GM03348 (cell line): ENCODE measurements around the gene TERT.
A peak's percentile ranks its signal among the peaks of the same experiment; 100 is the strongest.
"Not testable (repeated sequence)": the region's sequence is repeated elsewhere in the genome, so short reads cannot be mapped to it uniquely, and the experiment has no call there.

Experiments used
- DNase-seq: peaks from one replicate; pipeline ENCODE4 v3.0.0; 2012; ENCODE audit warnings: low spot score

Gene TERT

DNA sequence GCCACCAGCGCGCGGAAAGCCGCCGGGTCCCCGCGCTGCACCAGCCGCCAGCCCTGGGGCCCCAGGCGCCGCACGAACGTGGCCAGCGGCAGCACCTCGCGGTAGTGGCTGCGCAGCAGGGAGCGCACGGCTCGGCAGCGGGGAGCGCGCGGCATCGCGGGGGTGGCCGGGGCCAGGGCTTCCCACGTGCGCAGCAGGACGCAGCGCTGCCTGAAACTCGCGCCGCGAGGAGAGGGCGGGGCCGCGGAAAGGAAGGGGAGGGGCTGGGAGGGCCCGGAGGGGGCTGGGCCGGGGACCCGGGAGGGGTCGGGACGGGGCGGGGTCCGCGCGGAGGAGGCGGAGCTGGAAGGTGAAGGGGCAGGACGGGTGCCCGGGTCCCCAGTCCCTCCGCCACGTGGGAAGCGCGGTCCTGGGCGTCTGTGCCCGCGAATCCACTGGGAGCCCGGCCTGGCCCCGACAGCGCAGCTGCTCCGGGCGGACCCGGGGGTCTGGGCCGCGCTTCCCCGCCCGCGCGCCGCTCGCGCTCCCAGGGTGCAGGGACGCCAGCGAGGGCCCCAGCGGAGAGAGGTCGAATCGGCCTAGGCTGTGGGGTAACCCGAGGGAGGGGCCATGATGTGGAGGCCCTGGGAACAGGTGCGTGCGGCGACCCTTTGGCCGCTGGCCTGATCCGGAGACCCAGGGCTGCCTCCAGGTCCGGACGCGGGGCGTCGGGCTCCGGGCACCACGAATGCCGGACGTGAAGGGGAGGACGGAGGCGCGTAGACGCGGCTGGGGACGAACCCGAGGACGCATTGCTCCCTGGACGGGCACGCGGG is at the start of gene TERT:
TERT (minus strand) TSS at position 234 of the 815 bp plus-strand sequence; CDS start at position 155, 79 bp downstream.
- no peak for DNase-seq

DNA sequence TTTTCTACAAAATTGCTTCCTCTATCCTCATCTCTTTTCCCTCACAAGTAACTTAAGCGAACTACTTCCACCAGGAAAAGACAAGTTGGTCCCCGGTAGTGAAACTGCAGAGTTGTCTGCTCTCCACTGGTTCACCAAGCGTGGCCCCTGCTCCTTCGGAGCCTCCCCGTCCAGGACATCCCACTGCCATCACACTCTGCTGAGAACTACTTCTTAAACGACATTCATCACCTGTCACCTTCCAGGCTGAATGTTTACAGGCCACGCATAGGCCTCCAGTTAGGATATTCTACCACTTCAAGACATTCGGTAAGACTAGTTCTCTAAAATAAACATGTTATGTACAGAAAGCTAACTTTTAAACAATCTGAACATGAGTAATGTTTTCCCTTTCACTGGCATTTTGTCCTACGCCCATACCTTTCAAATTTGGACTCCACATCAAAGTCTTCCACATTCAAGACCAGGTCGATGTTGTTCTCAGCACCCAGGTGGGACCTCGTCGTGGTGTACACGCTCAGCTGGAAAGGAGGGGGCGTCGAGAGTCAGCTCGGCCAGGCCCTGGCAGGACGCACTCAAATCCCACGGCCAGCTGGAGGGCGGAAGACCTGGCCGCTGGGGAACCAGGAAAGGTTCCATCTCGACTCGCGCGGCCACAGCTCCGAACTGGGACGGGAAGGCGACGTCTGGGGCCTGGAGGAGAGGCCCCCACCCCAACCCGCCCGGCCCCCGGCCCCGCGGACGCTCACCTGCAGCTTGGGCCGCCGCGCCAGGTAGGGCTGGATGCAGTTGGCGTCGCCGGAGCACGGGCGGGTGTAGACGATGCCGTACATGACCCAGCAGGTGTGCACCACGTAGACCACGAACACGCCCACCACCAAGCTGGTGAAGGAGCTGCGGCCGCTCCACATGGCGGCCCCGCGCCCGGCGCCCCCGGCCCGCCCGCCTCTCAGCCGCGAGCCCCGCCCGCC is 49.3 kb upstream of the TERT start:
- peak; percentile 48 for DNase-seq

DNA sequence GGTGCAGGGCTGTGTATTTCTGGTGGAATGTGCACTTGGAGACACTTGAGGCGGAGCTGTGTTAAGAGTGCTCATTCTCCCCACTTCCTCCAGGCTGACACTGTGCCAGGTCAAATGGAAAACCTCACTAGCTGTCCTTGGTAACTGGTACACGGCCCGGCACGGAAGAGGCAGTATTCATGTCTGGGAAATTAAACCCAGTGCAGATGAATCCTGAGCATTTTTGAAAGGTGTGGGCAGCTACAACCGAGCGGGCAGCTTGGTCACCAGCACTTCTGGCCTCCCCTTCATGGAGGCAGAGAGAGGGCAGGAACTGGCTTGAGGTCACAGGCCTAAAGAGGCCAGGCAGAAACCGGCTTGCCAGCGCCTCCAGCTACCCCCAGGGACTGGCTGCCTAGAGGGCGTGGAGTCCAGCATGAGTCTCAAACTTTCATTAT is 48.5 kb upstream of the TERT start:
- no peak for DNase-seq

DNA sequence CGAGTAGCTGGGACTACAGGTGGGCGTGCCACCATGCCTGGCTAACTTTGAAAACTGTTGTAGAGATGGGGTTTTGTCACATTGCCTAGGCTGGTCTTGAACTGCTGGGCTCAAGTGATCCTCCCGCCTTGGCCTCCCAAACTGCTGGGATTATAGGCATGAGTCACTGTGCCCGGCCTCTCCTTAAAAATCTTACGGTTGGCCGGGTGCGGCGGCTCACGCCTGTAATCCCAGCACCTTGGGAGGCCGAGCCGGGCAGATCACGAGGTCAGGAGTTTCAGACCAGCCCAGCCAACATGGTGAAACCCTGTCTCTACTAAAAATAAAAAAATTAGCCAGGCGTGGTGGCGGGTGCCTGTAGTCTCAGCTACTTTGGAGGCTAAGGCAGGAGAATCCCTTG is 47.8 kb upstream of the TERT start:
- DNase-seq: not testable (repeated sequence)

DNA sequence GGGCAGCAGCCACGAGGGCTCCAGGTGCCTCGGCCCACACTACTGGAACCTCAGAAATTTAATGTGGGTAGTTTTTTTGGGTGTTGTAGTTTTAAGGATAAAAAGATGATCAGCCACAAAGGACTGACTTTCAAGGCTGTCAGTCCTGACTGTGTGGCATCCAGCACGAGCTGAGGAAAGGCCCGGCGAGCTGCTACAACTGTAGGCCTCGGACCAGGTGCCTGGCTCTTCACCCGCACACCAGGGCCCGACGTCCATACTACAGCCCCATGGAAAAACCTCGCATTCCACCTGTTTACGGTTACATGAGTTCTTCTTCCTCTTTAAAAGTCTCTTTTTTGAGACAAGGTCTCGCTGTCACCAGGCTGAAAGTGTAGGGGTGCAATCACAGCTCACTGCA is 47.4 kb upstream of the TERT start:
- DNase-seq: no peak

DNA sequence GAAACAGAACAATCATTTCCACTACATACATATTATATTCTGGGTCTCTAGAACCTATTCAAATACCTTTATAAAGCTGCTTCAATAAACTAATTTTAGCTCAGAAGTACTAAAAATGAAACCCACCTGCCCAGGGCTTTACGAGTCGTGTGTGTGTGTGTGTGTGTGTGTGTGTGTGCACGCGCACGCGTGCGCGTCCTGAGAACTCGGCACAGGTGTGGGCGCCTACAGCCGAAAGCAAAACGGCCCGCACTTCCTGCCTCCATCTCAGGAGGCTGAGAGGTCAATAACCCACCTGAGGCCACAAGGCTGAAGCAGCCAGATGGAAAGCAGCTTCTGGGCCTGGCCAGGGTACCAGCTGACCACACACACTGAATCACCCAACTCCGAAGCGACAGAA is 47.0 kb upstream of the TERT start:
- DNase-seq: no peak

DNA sequence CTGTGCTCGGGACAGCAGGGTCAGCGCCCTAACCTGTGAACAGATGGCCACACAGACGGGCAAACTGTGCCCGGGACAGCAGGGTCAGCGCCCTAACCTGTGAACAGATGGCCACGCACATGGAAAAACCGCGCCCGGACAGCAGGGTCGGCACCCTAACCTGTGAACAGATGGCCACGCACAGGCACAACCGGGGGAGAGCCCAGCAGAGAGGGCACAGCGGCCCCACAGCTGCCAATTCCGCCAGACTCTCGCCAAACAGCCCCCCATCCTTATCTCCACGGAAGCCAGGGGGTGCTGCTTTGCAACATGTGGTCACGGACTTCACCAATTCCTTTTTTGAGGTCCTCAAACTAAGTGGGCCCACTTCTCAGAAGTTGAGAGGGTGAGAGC is 44.9 kb upstream of the TERT start:
- not testable (repeated sequence) for DNase-seq

DNA sequence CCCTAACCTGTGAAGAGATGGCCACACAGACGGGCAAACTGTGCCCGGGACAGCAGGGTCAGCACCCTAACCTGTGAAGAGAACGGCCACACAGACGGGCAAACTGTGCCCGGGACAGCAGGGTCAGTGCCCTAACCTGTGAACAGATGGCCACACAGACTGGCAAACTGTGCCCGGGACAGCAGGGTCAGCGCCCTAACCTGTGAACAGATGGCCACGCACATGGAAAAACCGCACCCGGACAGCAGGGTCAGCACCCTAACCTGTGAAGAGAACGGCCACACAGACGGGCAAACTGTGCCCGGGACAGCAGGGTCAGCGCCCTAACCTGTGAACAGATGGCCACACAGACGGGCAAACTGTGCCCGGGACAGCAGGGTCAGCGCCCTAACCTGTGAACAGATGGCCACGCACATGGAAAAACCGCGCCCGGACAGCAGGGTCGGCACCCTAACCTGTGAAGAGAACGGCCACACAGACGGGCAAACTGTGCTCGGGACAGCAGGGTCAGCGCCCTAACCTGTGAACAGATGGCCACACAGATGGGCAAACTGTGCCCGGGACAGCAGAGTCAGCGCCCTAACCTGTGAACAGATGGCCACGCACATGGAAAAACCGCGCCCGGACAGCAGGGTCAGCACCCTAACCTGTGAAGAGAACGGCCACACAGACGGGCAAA is 44.4 kb upstream of the TERT start:
- not testable (repeated sequence) for DNase-seq

DNA sequence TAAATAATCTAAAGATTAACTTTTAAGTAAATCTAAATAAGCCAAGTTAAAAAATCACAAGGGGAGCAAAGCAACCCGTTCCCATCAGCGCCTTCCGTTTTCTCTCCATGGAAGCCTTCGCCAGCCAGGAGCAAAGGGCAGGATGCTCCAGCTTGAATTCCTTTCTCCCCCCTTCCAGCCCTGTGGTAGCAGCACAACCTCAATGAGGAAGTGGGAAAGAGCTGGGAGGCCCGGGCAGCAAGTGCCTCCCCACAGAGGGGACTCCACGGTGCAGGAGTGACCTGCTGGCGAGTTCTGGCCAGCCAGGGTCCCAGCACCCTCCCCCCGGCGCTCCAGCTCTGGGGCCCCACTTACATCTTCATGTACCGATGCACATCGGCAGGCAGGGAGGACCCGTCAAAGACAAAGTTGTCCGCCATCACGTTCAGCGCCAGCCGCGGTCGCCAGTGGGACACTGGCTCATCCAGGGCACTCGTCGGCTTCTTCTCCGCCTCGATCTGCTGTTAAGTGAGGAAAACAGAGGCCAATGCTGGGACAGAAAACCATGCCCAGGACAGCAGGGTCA is 43.7 kb upstream of the TERT start:
- DNase-seq: no peak

DNA sequence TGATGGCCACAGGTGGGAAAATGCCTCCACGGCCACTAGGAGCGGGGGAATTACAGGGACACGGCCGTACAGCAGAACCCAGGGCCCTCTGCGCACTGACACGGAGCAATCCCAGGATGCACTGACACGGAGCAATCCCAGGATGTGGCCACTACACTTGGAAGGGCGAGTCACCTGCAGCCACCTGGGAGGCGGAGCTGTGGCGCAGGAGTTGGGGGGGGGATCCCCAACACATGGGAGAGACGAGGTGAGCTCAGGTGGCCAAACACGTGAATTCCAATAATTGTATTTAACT is 43.3 kb upstream of the TERT start:
- no peak for DNase-seq

DNA sequence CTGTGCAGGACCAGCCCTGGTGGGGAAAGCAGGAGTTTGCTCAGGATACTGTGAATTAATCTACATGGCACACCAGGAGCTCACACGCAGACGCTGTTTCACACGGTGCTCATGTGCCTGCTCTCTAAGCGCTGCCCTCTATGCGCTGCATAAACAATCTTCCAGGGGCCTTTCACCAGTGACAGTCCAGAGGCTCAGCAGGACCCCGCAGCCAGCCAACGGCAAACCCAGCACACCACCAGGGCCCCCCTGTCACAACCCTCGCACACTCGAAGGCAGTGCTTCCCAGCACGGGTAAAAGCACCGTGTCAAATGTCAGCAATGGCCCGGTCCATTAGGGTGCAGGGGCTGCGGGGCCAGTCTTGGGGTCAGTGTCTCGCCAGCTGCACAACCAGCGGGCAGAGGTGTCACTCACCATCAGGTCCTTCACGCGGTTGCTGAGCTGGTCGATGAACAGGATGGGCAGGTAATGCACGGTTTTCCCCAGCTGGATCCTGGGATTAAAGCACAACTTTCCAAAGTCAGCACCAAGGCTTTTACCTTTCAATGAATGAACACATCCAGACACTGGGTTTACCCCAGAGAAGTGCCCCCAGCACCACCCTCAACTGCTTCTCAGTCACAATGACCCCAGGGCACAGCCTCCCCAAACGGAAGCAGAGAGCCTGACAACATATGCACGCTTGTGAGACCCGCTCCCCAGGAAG is 42.8 kb upstream of the TERT start:
- DNase-seq: no peak

DNA sequence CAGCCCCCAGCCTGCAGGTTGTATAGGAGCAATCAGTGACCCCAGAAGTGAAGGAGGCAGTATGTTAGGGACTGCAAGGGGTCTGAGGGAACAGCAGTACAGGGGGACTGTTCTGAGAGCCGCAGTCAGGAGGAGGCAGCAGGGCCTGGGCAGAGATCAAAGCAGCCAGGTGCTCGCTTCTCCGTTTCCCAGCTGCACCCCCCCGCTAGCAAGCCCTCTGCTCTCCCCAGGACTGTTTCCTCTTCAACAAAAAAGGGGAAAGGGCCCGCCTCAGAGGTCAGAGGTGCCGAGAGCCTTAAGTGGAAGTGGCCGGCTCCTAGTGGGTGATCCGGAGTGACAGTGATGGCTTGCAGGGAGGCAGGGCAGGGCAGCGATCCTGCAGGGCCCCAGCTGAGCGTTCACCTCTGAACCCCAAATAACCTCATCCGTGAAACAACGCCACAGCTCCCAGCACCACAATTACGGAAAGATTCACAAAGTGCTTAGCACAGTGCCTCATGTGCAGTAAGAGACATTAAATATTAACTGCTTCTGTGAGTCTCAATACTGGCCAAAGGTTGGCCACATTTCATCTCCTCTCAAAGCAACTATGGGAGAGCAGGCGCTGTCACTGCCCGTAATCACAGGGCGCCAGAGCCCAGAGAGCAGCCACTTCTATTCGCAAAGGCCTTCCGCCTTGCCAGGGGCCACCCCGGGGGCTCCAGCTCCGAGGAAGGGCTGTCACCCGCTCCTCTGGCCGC is 42.1 kb upstream of the TERT start:
- no peak for DNase-seq

DNA sequence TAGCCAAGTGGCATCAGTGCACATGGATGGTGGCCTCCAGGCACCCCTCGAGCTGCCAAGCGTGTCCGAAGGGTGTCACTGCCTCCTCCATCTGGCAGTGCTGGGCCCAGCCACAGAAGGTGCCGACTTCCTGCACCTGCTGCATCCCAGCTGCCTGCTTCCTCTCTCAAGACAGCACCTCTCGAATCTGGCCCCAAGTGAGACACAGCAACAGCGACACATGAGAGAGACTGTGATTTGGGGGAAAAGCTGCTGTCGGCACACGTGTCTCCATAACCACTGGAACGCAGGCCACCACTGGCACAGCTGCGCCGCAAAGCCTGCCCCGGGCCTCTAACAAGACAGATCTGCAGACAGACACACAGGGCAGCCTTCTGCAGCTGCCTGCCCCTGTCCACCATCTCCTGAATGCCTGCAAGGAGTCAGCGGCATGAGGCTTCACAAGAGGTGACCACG is 41.3 kb upstream of the TERT start:
- no peak for DNase-seq

DNA sequence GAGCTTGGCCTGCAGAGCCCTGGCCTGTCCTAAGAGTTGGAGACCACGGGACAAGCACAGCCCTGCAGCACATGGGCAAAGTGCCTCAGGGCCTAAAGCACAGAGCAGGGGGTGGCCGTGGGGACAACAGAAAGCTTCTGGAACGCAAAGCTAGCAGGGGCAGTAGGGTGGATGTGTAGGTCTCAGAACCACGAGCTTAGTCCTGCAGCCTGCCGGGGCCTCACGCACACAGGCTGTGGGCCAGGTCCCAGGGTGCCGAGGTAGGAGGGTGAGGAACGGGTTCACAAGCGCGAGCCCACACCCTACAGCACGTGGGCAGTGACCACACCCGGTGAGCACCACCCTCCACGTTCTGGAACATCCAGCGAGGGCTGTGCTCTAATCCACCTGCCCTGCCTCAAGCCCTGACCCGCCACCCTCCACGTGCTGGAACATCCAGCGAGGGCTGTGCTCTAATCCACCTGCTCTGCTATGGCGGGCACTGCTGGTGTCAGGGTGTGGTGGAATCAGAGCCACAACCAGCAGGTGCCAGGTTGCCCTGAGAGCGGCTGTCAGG is 40.8 kb upstream of the TERT start:
- DNase-seq: no peak

DNA sequence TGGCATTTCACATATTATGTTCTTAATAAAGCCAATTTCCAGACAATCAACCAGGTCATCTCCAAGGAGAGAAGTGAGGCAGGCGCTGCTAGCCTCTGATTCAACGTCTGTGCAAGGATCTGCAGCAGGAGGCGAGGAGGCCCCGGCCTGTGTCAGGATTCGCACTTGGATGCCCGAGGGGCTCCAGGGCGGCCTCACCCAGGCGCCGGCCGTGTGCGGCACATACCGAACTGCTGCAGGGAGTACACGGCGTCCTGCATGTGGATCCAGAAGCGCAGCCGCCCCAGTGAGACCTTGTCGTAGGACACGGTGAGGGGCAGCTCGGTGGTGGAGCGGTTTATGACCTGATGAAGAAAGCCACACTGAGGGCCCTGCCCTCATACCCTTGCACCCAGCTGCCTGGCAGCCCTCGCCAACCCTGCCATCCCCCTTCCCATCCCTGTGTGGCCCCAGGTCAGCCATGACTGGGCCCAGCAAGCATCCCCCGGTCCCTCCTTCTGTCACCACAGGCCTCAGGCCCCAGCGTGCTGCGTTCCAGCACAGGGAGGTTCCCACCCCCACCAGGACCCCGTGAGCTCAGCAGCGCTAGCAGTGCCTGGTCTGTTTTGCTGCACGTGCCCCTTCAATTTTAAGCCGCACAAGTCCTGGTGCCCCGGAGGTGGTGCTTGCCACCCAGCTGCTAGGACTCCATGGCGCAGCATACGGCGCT is 40.1 kb upstream of the TERT start:
- DNase-seq: no peak

DNA sequence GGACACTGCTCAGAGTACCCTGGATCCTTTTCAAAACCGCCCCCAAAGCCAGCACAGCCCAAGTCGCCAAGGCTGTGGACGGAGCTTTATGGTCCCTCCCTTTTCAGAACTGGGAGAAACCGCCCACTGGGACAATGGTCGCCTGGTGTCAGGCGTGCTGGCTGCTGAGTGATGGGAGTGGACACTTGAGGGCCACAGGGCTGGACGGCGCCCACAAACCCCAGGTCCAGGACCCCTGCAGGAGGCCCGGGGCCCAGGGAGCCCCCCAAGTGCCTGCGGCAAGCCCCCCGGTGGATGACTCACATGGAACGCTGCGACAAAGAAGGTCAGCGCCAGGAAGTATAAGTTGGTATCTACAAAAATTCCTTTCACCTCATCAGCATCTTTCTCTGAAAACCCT is 39.1 kb upstream of the TERT start:
- no peak for DNase-seq

DNA sequence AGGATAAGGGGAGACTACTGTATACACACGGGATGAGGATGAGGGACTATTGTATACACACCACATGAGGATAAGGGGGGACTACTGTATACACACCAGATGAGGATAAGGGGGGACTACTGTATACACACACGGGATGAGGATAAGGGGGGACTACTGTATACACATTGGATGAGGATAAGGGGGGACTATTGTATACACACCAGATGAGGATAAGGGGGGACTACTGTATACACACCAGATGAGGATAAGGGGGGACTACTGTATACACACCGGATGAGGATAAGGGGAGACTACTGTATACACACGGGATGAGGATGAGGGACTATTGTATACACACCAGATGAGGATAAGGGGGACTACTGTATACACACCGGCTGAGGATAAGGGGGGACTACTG is 38.4 kb upstream of the TERT start:
- not testable (repeated sequence) for DNase-seq

DNA sequence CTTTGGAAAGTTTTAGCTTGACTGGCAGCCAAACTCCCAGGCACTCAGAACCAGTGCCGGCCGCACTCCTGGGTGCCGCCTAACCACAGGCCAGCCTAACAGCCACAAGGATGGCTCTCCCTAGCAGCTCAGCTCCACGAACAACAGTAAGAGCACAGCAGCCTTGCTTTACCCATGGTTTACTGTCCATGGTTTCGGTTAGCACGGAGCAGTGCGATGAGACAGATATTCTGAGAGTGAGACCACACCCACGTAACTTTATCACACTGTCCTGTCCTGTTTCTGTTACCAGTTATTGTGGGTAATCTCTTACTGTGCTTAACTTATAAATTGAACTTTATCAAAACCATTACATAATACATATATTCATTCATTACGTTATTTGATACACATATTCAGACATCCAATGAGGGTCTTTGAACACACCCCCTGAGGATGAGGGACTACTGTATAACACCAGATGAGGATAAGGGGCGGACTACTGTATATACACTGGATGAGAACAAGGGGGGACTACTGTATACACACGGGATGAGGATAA is 37.7 kb upstream of the TERT start:
- no peak for DNase-seq

DNA sequence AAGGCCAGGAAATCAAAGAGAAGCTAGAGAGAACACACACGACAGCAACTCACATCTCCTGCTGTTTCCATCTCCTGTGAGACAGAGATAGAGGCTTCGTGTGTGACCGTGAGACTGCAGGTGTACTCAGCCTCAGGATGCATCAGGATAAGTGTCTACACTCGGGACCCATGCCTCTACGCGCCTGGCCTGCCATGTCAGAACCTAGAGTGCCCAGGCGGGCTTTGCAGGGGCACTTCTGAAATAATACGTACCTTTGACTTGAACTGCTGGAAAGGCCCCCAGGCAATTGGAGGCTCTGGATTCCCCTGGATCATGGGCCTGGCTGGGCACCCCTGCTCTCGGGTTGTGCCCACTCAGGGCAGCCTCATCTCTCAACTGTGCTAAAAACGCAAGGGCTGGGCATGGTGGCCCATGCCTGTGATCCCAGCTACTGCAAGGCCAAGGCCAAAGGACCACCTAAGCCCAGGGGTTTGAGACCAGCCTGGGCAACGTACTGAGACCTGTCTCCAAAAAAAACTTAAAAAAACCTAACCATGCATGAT is 37.1 kb upstream of the TERT start:
- no peak for DNase-seq
